Activated T-cell treated with anti-CD3 and anti-CD28 coated beads, Interleukin-2, amount 50 U/mL, for 4 hours (primary cell): ENCODE measurements around the gene NTSR2. TPM values are rescaled to one million over a fixed set of nuclear protein-coding genes. Genes with fewer than 3 reads are reported as not detected.

Experiments
- ATAC-seq, 2 donors: fragments of 200-7000 bp; cut with Tn5 transposase; one replicate each; pipeline ENCODE4 v1.10.0; 2021
- DNase-seq: peaks from one replicate; pipeline ENCODE4 v3.0.0-alpha.2; 2020
- H3K27me3 Mint-ChIP-seq: one replicate; pipeline ENCODE4 v1.8.0; 2021; ENCODE audit warnings: low read depth, mixed read lengths
- H3K36me3 Mint-ChIP-seq: one replicate; pipeline ENCODE4 v1.8.0; 2022; ENCODE audit warnings: mixed read lengths; ENCODE audit not compliant: insufficient read depth
- H3K4me1 Mint-ChIP-seq: one replicate; pipeline ENCODE4 v1.8.0; 2021; ENCODE audit warnings: low read depth, mixed read lengths
- H3K4me3 Mint-ChIP-seq: one replicate; pipeline ENCODE4 v1.8.0; 2021; ENCODE audit warnings: mild to moderate bottlenecking, moderate library complexity, mixed read lengths
- H3K9me3 Mint-ChIP-seq: one replicate; pipeline ENCODE4 v1.8.0; 2021; ENCODE audit warnings: mixed read lengths
- total RNA-seq, 3 donors: library from RNA; stranded (reverse); gene quantifications; one replicate each; pipeline ENCODE4 v1.2.1, GENCODE V29; 2021

The NTSR2 gene
- not detected for total RNA-seq

DNA sequence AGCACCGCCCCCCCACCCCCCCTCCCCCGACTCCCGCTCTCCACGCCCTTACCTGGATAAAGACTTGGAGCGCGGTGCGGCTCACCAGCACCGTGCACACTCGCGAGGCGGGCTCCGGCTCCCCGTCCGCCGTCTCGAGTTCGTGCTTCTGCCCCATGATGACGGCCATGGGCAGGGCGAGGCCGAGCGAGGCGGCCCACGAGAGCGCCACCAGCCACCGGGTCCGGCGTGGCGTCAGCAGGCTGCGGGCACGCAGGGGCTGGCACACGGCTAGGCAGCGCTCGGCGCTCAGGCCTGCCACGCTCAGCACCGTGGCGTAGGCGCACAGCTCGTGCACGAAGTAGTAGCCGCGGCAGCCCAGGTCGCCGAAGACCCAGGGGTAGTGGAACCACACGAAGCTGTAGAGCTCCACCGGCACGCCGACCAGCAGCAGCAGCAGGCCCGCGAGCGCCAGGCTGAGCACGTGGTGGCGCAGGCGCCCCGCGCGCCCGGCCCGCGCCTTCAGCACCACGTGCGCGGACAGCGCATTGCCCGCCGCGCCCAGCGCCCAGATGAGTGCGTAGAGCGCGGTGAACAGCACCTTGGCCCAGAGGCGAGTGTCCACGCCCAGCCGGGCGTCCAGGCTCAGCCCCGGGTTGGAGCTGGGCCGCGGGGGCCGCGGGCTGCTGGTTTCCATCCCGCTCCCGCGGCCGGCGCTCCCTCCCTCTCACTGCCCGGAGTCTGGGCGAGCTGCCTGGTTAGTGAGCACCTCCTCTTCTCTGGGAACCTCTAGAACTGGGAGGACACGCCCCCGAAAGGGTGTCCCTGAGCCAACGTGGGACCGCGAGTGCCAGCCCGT, at the start of gene NTSR2:
TSS of gene NTSR2 (minus strand) at position 742 of the 838 bp plus-strand sequence. CDS start at position 676, 66 bp downstream.
- H3K4me3 Mint-ChIP-seq = no peak within 1 kb of the TSS
- no peaks in the 10 kb centered on the region for H3K9me3 Mint-ChIP-seq
- ATAC-seq (peak; percentile 84 to 85), DNase-seq (no peak)
- H3K27me3 Mint-ChIP-seq = peaks cover 32% of the 10 kb centered on the region
- H3K36me3 Mint-ChIP-seq = no peaks in the 10 kb centered on the region
- peaks cover 1% of the 10 kb centered on the region for H3K4me1 Mint-ChIP-seq

GRCh38 chr2:11719230-11719977, 49.4 kb upstream of the NTSR2 start:
- peaks cover 8% of the 10 kb centered on the region for H3K4me1 Mint-ChIP-seq
- ATAC-seq = peak; percentile 55 to 56
- H3K36me3 Mint-ChIP-seq = no peaks in the 10 kb centered on the region
- H3K27me3 Mint-ChIP-seq = peaks cover 30% of the 10 kb centered on the region
- H3K9me3 Mint-ChIP-seq = no peaks in the 10 kb centered on the region
- H3K4me3 Mint-ChIP-seq = peak overlapping the region; percentile 4
- no peak for DNase-seq

DNA sequence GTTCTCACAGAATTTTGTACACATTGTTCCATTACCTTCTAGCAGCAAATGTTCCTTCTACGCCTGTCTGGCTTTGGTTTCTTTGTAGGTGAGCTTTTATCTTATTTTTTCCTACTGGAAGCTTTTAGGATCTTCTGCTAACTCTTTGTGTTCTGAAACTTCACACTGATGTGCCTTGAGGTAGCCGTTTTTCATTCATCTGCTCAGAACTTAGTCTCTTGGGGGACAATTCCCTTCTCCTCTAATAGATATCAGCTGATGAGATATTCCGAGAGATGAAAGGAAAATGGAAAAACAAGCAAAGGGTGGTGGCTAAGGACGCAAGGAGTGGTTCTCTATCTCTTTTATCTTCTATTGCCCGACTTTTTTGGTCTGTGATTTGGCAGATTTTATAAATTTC, 48.6 kb upstream of the NTSR2 start:
- peaks cover 8% of the 10 kb centered on the region for H3K4me1 Mint-ChIP-seq
- no peaks in the 10 kb centered on the region for H3K9me3 Mint-ChIP-seq
- peaks cover 25% of the 10 kb centered on the region for H3K27me3 Mint-ChIP-seq
- ATAC-seq (no peak), DNase-seq (no peak)
- no peaks in the 10 kb centered on the region for H3K36me3 Mint-ChIP-seq
- H3K4me3 Mint-ChIP-seq = no peak overlapping the region

DNA sequence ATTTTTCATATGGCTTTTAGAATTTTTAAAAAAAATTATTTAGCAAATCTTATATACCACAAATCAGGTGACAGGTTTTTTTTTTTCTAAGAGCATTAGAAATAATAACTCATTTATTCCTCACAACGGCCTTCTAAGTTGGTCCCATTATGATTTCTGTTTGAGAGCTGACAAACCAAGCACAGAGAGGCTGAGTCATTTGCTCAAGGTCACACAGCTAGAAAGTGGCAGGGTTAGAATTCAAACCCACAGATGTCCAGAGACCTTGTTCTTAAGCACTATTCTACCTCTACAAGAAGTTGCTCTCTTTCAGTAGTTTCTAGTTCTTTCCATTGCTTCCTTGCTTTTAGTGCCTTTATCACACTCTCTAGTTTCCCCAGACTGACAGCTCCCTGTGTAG, 47.6 kb upstream of the NTSR2 start:
- ATAC-seq (no peak), DNase-seq (no peak)
- Mint-ChIP-seq H3K9me3 (no peaks in the 10 kb centered on the region), H3K27me3 (peaks cover 25% of the 10 kb centered on the region), H3K36me3 (no peaks in the 10 kb centered on the region), H3K4me3 (no peak overlapping the region), H3K4me1 (peaks cover 8% of the 10 kb centered on the region)

DNA sequence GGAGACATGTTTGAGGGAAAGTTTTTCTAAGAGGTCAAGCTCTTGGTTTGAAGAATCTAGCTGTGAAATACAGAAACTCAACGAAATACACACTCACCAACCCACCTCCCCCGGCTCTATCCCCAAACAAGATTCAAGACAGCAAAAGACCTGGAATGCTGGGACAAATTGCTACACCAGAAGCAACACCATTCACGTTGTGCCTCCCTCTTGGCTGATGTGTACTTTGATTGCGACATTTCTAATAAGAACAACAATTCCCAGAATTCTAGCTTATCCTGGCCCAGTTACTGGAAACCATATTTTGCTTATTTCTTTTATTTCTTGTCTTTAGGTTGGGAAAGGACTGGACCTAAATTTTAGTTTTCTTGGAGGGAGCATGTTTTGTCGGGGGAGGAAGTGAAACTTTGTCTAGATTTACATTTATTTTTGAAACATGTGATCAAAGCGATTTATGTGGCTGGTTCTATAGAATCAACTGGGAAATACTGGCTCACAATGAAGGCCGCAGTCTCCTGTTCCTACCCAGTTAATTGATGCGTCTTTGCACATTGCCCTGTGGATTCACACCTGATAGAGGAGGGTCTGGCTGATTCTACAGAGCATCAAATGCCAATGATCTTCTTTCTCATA, 46.8 kb upstream of the NTSR2 start:
- Mint-ChIP-seq H3K4me3 (no peak overlapping the region), H3K9me3 (no peaks in the 10 kb centered on the region), H3K4me1 (peaks cover 8% of the 10 kb centered on the region), H3K27me3 (peaks cover 25% of the 10 kb centered on the region), H3K36me3 (no peaks in the 10 kb centered on the region)
- no peak for DNase-seq
- ATAC-seq = no peak

- Mint-ChIP-seq H3K27me3 (peaks cover 25% of the 10 kb centered on the region), H3K4me1 (peaks cover 8% of the 10 kb centered on the region), H3K4me3 (no peak overlapping the region), H3K9me3 (no peaks in the 10 kb centered on the region), H3K36me3 (no peaks in the 10 kb centered on the region)
- no peak for ATAC-seq
- DNase-seq = no peak
Observed at GRCh38 chr2:11715987-11716652, 46.1 kb upstream of the NTSR2 start.

GRCh38 chr2:11713815-11714214, 43.8 kb upstream of the NTSR2 start:
- no peak overlapping the region for H3K4me3 Mint-ChIP-seq
- H3K27me3 Mint-ChIP-seq = peaks cover 14% of the 10 kb centered on the region
- H3K4me1 Mint-ChIP-seq = peaks cover 1% of the 10 kb centered on the region
- H3K36me3 Mint-ChIP-seq = no peaks in the 10 kb centered on the region
- DNase-seq = no peak
- H3K9me3 Mint-ChIP-seq = no peaks in the 10 kb centered on the region
- ATAC-seq = no peak

GRCh38 chr2:11712866-11713265, 42.9 kb upstream of the NTSR2 start:
- Mint-ChIP-seq H3K9me3 (no peaks in the 10 kb centered on the region), H3K4me1 (peaks cover 1% of the 10 kb centered on the region), H3K36me3 (no peaks in the 10 kb centered on the region), H3K4me3 (no peak overlapping the region), H3K27me3 (peaks cover 9% of the 10 kb centered on the region)
- no peak for ATAC-seq
- no peak for DNase-seq

DNA sequence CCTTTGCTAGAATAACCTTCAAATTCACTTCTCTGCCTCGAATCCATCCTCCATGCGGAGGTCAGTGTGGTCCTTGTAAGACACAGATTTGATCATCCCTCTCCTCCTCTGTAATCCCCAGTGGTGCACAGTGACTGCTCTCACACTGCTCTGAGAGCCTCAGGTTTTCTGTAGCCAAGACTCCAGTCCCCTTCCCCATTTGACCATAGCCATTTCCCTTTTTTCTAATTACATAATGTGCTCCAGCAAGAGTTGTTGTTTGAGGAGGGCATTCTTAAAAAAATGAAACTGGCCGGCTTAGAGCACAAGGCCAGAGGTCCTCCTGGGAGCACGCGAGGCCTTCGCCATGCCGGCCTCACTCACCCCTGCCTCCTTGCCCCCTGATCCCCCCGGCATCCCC, 41.8 kb upstream of the NTSR2 start:
- ATAC-seq (no peak), DNase-seq (no peak)
- Mint-ChIP-seq H3K27me3 (peaks cover 5% of the 10 kb centered on the region), H3K4me3 (no peak overlapping the region), H3K4me1 (peaks cover under 1% of the 10 kb centered on the region), H3K9me3 (no peaks in the 10 kb centered on the region), H3K36me3 (no peaks in the 10 kb centered on the region)

GRCh38 chr2:11711354-11711716, 41.3 kb upstream of the NTSR2 start:
- ATAC-seq = no peak
- no peaks in the 10 kb centered on the region for H3K9me3 Mint-ChIP-seq

GRCh38 chr2:11710632-11711353, 40.8 kb upstream of the NTSR2 start:
- H3K9me3 Mint-ChIP-seq = no peaks in the 10 kb centered on the region

More at GRCh38 chr2:11711354-11711716, 41.3 kb upstream of the NTSR2 start:
- Mint-ChIP-seq H3K4me3 (no peak overlapping the region), H3K36me3 (no peaks in the 10 kb centered on the region), H3K27me3 (peaks cover 3% of the 10 kb centered on the region), H3K4me1 (no peaks in the 10 kb centered on the region)
- DNase-seq = no peak

GRCh38 chr2:11710210-11710609, 40.2 kb upstream of the NTSR2 start:
- Mint-ChIP-seq H3K4me1 (no peaks in the 10 kb centered on the region), H3K27me3 (peaks cover 2% of the 10 kb centered on the region), H3K4me3 (no peak overlapping the region), H3K36me3 (no peaks in the 10 kb centered on the region), H3K9me3 (no peaks in the 10 kb centered on the region)
- ATAC-seq = no peak
- no peak for DNase-seq

More at GRCh38 chr2:11710632-11711353, 40.8 kb upstream of the NTSR2 start:
- no peaks in the 10 kb centered on the region for H3K36me3 Mint-ChIP-seq
- H3K4me3 Mint-ChIP-seq = no peak overlapping the region
- H3K27me3 Mint-ChIP-seq = peaks cover 2% of the 10 kb centered on the region
- ATAC-seq = no peak
- no peaks in the 10 kb centered on the region for H3K4me1 Mint-ChIP-seq
- no peak for DNase-seq

DNA sequence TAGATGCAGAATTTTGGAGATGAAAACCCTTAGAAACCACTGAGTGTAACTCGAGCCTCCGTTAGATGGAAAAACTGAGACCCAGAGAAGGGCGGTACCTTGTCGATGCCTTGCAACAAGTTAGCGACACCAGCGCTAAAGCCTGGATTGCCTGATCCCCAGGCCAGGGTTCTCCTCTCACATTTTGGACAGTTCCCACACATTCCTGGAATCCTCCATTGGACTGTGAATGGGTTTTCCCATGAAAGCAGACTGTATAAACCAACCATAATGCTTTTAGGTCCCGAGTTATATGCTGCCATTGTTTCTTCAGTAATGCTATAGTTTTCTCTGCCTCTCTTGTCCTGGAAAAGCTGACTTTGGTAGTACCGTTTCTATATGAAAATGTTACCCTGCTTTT, 39.3 kb upstream of the NTSR2 start:
- Mint-ChIP-seq H3K4me1 (no peaks in the 10 kb centered on the region), H3K36me3 (no peaks in the 10 kb centered on the region), H3K27me3 (no peaks in the 10 kb centered on the region), H3K4me3 (no peak overlapping the region), H3K9me3 (no peaks in the 10 kb centered on the region)
- ATAC-seq = no peak
- no peak for DNase-seq

GRCh38 chr2:11708106-11708505, 38.1 kb upstream of the NTSR2 start:
- Mint-ChIP-seq H3K4me1 (no peaks in the 10 kb centered on the region), H3K9me3 (no peaks in the 10 kb centered on the region), H3K27me3 (no peaks in the 10 kb centered on the region), H3K36me3 (no peaks in the 10 kb centered on the region), H3K4me3 (no peak overlapping the region)
- ATAC-seq (no peak), DNase-seq (no peak)
